ENCODE data around the gene KCNIP1.

The KCNIP1 gene

GRCh38 chr5:170746075-170746960 lies 242.5 kb downstream of the KCNIP1 start:
- no peak overlapping the region for H3K27ac ChIP-seq (replicated peaks)
- H3K4me3 ChIP-seq (replicated peaks; ENCODE audit: insufficient read depth, low read length), result no peak overlapping the region
- DNase-seq (ENCODE audit: low read depth in 1 of 2, low spot score in 1 of 2), result no peak
- TF ChIP-seq POLR2AphosphoS5 (IDR thresholded peaks at IDR 0.05; ENCODE audit: low read depth) (no peak), SPI1 (IDR thresholded peaks at IDR 0.05; ENCODE audit: borderline replicate concordance, low read depth) (no peak), GABPA (IDR thresholded peaks at IDR 0.05; ENCODE audit: low read depth) (no peak), CTCF (IDR thresholded peaks at IDR 0.05; ENCODE audit: insufficient read depth, low read length) (no peak), REST (IDR thresholded peaks at IDR 0.05; ENCODE audit: insufficient replicate concordance, low read depth) (no peak)
- peaks cover 12% of the 10 kb centered on the region for H3K27me3 ChIP-seq (ENCODE audit: insufficient read depth, poor library complexity, severe bottlenecking)

GRCh38 chr5:170746961-170747340 lies 243.1 kb downstream of the KCNIP1 start:
- no peak overlapping the region for H3K4me3 ChIP-seq (replicated peaks; ENCODE audit: insufficient read depth, low read length)
- peaks cover 12% of the 10 kb centered on the region for H3K27me3 ChIP-seq (ENCODE audit: insufficient read depth, poor library complexity, severe bottlenecking)
- no peak for TF ChIP-seq CTCF (IDR thresholded peaks at IDR 0.05; ENCODE audit: insufficient read depth, low read length)
- TF ChIP-seq GABPA (IDR thresholded peaks at IDR 0.05; ENCODE audit: low read depth), result no peak
- no peak for TF ChIP-seq POLR2AphosphoS5 (IDR thresholded peaks at IDR 0.05; ENCODE audit: low read depth)
- no peak for TF ChIP-seq REST (IDR thresholded peaks at IDR 0.05; ENCODE audit: insufficient replicate concordance, low read depth)
- TF ChIP-seq SPI1 (IDR thresholded peaks at IDR 0.05; ENCODE audit: borderline replicate concordance, low read depth), result no peak
- no peak overlapping the region for H3K27ac ChIP-seq (replicated peaks)
- DNase-seq (ENCODE audit: low read depth in 1 of 2, low spot score in 1 of 2), result no peak

GRCh38 chr5:170747357-170747756 lies 243.5 kb downstream of the KCNIP1 start:
- DNase-seq (ENCODE audit: low read depth in 1 of 2, low spot score in 1 of 2), result no peak
- Histone ChIP-seq H3K27me3 (ENCODE audit: insufficient read depth, poor library complexity, severe bottlenecking) (peaks cover 12% of the 10 kb centered on the region), H3K4me3 (replicated peaks; ENCODE audit: insufficient read depth, low read length) (no peak overlapping the region), H3K27ac (replicated peaks) (no peak overlapping the region)
- TF ChIP-seq GABPA (IDR thresholded peaks at IDR 0.05; ENCODE audit: low read depth), result no peak
- TF ChIP-seq CTCF (IDR thresholded peaks at IDR 0.05; ENCODE audit: insufficient read depth, low read length), result no peak
- no peak for TF ChIP-seq SPI1 (IDR thresholded peaks at IDR 0.05; ENCODE audit: borderline replicate concordance, low read depth)
- TF ChIP-seq POLR2AphosphoS5 (IDR thresholded peaks at IDR 0.05; ENCODE audit: low read depth), result no peak
- TF ChIP-seq REST (IDR thresholded peaks at IDR 0.05; ENCODE audit: insufficient replicate concordance, low read depth), result no peak

All from HL-60 (cell line).